Activated gamma-delta T cell treated with anti-CD3 and anti-CD28 coated beads, Interleukin-2, amount 50 U/mL, for 16 hours (primary cell): ENCODE data around the gene NAXD.
"Not testable (repeated sequence)": the region's sequence is repeated elsewhere in the genome, so short reads cannot be mapped to it uniquely, and the experiment has no call there.

Source experiments
- DNase-seq: peaks from one replicate; pipeline ENCODE4 v3.0.0-alpha.2; 2020; ENCODE audit warnings: low read depth

NAXD gene

GRCh38 chr13:110644892-110645521, 29.7 kb downstream of the NAXD start:
- no peak for DNase-seq

GRCh38 chr13:110645750-110646149, 30.4 kb downstream of the NAXD start:
- no peak for DNase-seq

GRCh38 chr13:110646442-110647364, 31.4 kb downstream of the NAXD start:
- no peak for DNase-seq

- DNase-seq = no peak
These were observed 32.0 kb downstream of the NAXD start for GRCh38 chr13:110647365-110647737.

- no peak for DNase-seq
These were observed 32.9 kb downstream of the NAXD start for GRCh38 chr13:110648146-110648819.

- no peak for DNase-seq
These were observed 33.6 kb downstream of the NAXD start for GRCh38 chr13:110648848-110649421.

GRCh38 chr13:110649551-110649950, 34.2 kb downstream of the NAXD start:
- DNase-seq = no peak

- no peak for DNase-seq
These were observed 35.1 kb downstream of the NAXD start for GRCh38 chr13:110650436-110650835.

- DNase-seq = no peak
These were observed 35.9 kb downstream of the NAXD start for GRCh38 chr13:110651271-110651670.

- no peak for DNase-seq
These were observed 36.4 kb downstream of the NAXD start for GRCh38 chr13:110651726-110652230.

- no peak for DNase-seq
These were observed 36.9 kb downstream of the NAXD start for GRCh38 chr13:110652231-110652730.

GRCh38 chr13:110652764-110653163, 37.4 kb downstream of the NAXD start:
- DNase-seq = no peak

GRCh38 chr13:110653271-110653670, 37.9 kb downstream of the NAXD start:
- DNase-seq = no peak

- DNase-seq = no peak
These were observed 38.5 kb downstream of the NAXD start for GRCh38 chr13:110653851-110654250.

- no peak for DNase-seq
These were observed 41.9 kb downstream of the NAXD start for GRCh38 chr13:110657196-110657595.

- not testable (repeated sequence) for DNase-seq
These were observed 43.0 kb downstream of the NAXD start for GRCh38 chr13:110658218-110658911.

- DNase-seq = no peak
These were observed 45.9 kb downstream of the NAXD start for GRCh38 chr13:110661256-110661655.

GRCh38 chr13:110662091-110662490, 46.7 kb downstream of the NAXD start:
- DNase-seq = no peak

GRCh38 chr13:110662777-110663443, 47.6 kb downstream of the NAXD start:
- no peak for DNase-seq

GRCh38 chr13:110663491-110663890, 48.1 kb downstream of the NAXD start:
- DNase-seq = no peak

- DNase-seq = no peak
These were observed 48.7 kb downstream of the NAXD start for GRCh38 chr13:110664041-110664440.
